ENCODE measurements around the gene MYO9B. TPM values are rescaled to one million over a fixed set of nuclear protein-coding genes. Genes with fewer than 3 reads are reported as not detected.
"Not testable (repeated sequence)": the region's sequence is repeated elsewhere in the genome, so short reads cannot be mapped to it uniquely, and the experiment has no call there.

The MYO9B gene
- total RNA-seq, 1 experiment from 2014 or later, result 63.4 TPM

DNA sequence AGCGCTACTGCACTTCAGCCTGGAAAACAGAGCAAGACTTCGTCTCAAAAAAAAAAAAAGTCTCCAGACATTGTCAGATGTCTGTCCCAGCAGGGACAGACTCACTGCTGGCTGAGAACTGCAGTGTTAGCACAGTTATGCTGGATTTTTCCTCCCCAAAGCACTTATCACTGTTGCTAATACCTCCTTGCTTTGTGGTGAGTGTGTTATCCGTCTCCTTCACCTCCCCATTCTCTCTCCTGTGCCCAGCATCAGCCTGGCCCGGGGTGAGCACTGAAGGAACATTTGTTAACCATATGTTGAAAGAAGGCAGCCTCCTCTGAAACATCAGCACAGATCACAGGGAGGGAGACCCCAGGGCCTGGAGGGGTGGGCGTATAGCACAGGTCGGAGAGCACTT is 11.3 kb downstream of the MYO9B start:
- no peak for DNase-seq (ENCODE audit: low spot score)

DNA sequence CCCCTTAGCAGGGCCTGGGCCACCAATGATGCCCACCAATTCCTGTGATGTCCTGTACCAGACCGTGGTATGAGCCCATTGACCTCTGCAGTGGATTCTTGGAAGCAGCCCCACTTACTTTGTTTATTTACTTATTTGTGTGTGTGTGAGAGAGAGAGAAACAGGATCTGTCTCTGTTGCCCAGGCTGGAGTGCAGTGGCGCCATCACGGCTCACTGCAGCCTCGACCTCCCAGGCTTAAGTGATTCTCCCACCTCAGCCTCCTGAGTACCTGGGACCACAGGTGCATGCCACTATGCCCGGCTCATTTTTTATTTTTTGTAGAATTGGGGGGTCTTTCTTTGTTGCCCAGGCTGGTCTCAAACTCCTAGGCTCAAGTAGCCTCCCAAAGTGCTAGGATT is 13.0 kb downstream of the MYO9B start:
- DNase-seq (ENCODE audit: low spot score), result no peak

DNA sequence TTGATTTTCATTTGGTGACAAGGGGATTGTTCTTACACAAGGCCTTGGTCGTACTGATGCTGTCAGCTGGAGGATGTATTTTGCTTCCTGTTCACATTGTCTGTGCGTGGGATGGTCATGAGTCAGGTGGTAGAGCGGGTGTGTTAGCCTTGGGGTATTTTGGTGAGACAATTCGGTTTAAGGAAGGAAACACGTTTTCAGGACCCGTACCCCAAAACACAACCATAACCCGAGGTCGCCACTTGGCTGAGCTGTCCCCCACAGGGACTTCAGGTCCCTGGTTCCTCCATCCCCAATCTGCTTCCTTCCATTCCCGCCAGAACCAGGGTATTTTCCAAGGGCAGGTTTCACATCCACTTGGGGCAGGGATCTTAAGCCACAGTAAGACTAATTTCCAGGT is 15.0 kb downstream of the MYO9B start:
- no peak for DNase-seq (ENCODE audit: low spot score)

DNA sequence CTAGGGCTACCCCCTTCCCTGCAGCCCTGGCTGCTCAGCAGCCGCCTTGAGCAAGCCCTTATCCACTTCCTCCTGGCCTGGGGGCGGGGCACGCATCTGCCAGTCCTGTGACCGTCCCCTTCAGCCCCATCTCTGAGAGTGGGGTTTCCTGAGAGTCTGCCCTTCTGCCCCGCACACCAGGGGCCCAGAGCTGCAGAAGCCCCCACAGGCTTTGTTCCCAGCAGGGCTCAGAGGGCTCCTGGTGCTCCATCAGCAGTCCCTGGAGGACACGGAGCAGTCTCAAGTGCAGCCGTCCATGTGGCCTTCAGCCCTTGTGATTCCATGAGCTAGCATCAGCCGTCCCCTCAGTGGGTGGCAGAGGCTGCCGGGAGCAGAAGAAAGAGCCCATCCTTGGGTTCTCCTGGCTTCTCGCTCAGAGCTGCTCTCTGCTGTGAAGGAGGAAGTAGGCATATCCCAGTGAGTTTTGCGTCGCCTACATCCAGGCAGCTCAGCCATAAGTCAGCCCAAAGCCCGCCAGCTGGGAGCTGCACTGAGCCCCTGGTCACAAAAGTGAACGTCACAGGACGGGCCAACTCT is 16.3 kb downstream of the MYO9B start:
- no peak for DNase-seq (ENCODE audit: low spot score)

DNA sequence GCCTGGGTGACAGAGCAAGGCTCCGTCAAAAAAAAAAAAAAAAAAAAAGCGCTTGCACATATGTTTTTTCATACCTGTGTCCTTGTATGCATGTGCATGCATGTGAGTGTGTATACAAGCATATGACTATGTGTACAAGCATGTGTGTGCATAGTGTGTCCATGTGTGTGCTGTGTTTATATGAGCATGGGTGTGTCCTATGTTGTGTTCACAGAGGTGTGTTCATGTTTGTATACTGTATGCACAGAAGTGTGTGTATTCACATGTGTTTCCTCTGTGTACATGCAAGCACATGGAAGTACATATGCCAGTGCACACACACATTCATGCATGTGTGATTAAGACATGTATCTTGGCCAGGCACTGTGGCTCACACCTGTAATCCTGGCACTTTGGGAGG is 17.1 kb downstream of the MYO9B start:
- no peak for DNase-seq (ENCODE audit: low spot score)

DNA sequence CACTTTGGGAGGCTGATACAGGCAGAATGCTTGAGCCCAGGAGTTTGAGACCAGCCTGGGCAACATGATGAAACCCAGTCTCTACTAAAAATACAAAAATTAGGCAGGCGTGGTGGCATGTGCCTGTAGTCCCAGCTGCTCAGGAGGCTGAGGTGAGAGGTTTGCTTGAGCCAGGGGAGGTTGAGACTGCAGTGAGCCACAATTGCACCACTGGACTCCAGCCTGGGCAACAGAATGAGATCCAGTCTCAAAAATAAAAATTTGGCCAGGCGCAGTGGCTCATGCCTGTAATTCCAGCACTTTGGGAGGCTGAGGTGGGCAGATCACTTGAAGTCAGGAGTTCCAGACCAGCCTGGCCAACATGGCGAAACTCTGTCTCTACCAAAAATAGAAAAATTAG is 19.1 kb downstream of the MYO9B start:
- not testable (repeated sequence) for DNase-seq (ENCODE audit: low spot score)

DNA sequence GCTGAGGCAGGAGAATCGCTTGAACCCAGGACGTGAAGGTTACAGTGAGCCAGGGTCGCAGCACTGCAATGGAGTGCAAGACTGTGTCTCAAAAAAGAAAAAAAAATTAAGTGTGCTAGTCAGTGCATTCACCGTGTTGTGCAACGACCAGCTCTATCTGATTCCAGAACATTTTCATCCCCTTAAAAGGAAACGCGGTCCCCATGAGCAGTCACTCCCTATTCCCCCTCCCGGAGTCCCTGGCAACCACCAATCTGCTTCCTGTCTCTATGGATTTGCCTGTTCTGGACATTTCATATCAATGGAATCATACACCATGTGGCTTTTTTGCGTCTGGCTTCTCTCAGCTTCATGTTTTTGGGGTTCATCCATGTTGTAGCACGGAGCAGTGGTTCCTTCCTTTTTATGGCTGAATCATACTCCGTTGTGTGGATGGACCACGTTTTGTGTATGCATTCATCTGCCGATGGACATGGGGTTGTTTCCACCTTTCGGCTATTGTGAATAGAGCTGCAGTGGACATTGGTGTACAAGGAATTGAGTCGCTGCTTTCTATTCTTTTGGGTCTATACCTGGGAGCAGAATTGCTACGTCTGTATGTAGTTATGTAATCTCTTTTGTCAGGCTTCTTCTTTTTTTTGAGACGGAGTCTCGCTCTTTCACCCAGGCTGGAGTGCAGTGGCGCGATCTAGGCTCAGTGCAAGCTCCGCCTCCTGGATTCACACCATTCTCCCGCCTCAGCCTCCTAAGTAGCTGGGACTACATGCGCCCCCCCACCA is 19.8 kb downstream of the MYO9B start:
- DNase-seq (ENCODE audit: low spot score), result no peak

DNA sequence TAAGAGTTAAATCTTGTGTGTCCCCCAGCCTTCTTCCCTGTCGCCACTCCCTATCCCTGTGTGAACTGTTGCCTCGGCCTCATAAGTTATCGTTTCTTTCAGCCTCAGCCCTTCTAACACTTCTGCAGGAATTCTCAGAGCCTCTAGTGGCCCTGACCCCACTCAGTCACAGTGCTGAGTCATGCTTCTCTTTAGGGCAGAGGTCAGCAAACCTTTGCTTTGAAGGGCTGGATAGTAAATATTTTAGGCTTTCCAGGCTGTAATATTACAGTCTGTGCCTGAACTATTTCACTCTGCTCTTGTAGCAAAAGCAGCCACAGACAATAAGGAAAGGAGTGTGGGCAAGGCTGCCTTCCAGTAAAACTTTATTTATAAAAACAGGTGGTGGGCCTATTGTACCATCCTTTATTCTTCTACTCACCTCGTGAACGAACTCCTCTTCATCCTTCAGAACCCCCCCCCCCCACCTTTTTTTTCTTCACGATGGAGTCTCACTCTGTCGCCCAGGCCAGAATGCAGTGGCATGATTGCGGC is 22.1 kb downstream of the MYO9B start:
- DNase-seq (ENCODE audit: low spot score), result peak; percentile 25

DNA sequence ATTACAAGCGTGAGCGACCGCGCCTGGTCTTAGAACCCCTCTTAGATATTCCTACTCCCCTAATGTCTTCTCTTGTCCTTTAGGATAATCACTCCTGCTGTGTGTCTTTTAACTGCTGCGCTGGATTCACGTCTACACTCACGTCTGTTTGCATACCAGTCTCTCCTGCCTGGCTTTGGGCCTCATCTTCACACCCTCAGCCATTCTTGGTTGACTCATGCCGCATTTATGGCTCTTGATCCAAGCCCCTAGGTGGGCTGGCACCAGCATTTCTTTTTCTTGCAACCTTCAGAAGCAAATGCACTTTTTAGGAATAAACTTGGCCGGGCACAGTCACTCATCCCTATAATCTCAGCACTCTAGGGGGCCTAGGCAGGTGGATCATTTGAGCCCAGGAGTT is 22.7 kb downstream of the MYO9B start:
- DNase-seq (ENCODE audit: low spot score), result no peak

DNA sequence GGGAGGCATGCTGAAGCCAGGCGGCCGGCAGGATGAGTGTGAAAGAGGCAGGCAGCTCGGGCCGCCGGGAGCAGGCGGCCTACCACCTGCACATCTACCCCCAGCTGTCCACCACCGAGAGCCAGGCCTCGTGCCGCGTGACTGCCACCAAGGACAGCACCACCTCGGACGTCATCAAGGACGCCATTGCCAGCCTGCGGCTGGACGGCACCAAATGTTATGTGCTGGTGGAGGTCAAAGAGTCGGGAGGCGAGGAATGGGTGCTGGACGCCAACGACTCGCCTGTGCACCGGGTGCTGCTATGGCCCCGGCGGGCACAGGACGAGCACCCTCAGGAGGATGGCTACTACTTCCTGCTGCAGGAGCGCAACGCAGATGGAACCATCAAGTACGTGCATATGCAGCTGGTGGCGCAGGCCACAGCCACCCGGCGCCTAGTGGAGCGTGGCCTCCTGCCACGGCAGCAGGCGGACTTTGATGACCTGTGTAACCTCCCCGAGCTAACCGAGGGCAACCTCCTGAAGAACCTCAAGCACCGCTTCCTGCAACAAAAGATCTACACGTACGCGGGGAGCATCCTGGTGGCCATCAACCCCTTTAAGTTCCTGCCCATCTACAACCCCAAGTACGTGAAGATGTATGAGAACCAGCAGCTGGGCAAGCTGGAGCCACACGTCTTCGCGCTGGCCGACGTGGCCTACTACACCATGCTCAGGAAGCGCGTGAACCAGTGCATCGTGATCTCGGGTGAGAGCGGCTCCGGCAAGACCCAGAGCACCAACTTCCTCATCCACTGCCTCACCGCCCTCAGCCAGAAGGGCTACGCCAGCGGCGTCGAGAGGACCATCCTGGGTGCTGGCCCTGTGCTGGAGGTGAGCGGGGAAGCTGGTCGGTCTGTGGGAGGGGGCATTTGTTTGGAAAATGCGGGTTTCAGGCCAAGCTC is 26.4 kb downstream of the MYO9B start:
- DNase-seq (ENCODE audit: low spot score), result no peak

DNA sequence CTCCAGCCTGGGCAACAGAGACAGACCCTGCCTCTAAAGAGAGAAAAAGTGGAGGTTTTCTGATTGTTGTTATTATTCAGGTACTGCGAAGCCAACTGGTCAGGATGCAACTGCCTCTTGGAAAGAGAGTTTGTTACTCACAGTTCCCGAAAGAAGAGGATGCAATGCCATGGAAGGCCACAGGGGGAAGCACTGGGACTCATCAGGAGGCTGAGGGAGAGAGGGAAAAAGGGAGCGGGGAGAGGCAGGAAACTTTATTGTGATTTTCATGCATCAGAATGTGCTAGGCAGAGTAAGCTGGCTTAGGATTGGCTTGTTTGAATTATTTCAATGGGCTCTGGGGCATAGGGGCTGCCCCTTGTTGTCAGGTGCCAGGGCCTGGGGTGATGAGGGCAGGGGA is 27.6 kb downstream of the MYO9B start:
- DNase-seq (ENCODE audit: low spot score), result peak; percentile 13

DNA sequence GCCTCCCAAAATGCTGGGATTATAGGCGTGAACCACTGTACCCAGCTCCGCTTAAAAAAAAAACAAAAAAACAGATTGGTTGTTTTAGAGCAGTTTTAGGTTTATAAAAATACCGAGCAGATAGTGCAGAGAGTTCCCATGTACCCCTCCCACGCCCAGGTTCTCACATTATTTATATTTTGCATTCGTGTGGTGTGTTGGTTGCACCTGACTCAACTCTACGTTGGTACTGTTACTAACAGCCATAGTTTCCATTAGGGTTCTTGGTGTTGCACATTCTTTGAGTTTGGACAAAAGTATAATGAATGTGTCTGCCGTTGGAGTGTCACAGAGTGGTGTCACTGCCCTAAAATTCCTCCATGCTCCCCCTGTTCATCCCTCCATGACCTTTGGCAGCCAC is 29.1 kb downstream of the MYO9B start:
- no peak for DNase-seq (ENCODE audit: low spot score)

DNA sequence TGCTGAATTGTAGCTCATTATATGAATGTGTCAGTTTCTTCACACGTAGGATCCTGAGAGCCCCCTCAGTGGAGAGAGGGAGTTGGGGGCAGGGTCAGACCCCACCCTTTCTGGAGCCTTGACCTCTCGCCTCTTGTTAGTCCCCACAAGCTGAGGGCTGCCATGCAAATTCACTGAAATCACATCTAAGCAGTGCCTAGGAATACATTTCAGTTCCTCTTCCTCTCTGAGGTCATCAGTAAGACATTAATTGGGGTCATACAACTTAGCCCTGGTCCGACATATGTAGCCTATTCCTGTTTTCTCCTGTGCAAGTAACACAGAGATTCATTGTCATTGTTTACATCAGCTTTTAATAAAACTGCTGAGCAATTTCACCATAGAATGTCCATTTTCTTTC is 30.0 kb downstream of the MYO9B start:
- no peak for DNase-seq (ENCODE audit: low spot score)

DNA sequence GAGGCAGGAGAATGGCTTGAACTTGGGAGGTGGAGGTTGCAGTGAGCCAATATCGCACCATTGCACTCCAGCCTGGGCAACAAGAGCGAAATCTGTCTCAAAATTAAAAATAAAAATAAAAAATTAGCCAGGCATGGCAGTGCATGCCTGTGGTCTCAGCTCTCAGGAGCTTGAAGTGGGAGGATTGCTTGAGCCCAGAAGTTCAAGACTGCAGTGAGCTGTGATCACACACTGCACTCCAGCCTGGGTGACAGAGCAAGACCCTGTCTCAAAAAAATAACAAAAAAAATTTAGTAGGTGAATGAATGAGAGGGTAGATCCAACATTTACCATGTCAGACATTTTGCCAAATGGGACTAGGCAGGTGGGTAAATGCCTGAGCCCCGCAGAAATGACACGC is 31.4 kb downstream of the MYO9B start:
- DNase-seq (ENCODE audit: low spot score), result not testable (repeated sequence)

DNA sequence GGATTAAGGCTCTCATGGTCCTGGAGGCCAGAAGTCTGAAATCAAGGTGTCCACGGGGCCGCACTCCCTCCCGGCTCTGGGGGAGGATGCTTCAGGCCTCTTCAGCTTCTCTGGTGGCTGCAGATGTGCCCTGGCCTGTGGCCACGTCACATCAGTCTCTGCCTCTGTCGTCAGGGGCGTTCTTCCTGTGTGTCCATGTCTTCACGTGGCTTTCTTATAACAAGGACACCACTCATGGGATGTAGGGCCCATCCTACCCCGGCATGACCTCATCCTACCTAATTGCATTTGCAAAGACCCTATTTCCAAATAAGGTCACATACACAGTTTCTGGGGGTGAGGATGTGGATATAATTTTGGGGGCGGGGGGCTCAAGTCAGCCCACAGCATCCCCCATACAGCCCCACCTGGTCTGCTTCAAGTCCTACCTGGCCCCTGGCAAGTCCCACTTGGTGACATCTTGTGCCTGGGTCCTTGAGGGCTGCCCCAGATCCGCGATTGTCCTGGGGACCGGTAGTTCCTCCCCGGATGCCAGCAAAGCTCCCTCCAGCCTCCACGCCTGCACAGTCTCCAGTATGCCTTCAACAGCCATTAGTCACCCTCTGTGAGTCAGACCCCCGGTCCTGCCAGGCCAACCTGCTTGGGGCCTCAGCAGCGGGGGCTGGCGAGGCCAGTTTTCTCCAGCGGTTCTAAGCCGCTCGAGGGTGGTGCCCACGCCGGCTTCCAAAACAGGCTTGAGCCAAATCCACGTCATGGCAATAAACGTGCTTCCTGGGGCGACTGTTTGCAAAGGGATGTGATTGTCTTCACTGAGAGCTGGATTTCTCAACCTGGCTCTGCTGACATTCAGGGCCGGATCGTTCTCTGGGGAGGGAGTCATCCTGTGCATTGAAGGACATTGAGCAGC is 32.2 kb downstream of the MYO9B start:
- DNase-seq (ENCODE audit: low spot score), result peak; percentile 81

DNA sequence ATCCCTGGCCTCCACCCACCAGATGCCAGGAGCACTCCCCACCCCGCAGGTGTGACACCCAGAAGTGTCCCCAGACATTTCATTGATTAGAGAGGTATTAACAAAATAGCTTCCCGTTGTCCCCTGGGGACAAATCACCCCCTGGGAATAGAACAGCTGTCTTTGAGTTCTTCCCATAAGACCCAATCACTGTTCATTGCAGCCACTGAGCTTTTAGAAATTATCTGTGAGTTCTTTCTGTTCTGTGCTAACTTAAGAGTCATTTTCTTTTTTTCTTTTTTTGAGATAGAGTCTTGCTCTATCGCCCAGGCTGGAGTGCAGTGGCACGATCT is 32.8 kb downstream of the MYO9B start:
- no peak for DNase-seq (ENCODE audit: low spot score)

DNA sequence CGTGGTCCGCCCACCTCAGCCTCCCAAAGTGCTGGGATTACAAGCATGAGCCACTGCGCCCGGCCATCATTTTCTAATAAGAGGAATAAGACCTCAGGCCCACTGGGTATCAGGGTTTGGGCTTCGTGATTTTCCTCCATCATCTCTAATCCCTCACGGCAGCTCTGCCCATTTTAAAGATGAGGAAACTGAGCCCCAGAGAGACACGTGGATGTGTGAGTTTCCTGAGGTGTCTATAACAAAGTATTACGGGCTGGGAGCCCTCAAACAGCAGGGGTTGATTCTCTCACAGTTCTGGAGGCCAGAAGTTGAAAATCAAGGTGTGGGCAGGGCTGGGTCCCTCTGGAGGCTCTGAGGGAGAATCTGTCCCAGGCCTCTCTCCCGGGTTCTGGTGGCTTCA is 33.7 kb downstream of the MYO9B start:
- no peak for DNase-seq (ENCODE audit: low spot score)

DNA sequence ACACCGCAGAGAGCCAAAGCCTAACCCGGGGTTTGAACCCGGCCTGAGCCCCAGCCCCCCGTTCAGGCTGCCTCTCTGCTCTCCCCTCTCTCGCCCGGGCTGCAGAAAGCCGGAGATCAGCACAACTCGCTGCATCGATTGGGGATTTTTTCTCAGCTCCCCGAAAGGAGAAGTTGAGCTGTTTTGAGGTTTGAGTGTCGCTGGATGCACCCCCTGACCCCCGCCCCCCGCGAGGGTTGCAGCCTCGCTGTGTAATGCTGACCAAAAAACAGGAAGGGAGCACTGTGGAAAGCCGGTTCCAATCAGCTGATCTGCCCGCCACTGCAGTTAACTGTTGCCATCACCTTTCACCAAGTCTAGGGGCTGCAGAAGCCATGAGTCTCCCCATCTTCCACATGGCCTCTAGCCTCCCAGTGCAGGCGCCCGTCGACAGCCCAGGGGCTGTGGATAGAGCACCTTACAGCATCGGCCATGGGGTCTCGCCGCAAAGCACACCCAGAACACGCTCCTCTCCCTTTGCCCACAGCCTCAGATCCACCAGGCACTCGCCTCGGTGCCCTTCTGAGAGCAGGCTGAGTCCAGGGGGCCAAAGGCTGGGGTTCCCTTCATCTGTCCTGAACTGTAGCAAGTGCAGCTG is 34.5 kb downstream of the MYO9B start:
- DNase-seq (ENCODE audit: low spot score), result no peak

DNA sequence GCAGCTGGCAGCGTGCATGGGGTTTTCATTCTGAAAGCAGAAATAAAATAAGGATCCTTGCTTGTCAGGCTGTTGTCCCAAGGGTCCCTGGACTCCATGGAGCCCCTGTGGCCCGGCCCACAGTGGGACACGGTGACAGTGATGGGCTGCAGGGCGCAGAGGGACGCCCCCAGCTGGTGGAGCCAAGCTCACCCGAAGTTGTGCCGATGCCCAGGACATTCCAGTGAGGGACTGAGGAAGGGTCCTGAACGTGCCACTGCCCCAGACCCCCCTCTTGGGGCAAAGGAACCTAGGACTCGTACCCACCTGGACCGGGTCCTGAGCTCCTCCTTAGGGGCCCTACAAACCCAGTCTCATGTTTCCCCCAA is 35.0 kb downstream of the MYO9B start:
- DNase-seq (ENCODE audit: low spot score), result no peak

DNA sequence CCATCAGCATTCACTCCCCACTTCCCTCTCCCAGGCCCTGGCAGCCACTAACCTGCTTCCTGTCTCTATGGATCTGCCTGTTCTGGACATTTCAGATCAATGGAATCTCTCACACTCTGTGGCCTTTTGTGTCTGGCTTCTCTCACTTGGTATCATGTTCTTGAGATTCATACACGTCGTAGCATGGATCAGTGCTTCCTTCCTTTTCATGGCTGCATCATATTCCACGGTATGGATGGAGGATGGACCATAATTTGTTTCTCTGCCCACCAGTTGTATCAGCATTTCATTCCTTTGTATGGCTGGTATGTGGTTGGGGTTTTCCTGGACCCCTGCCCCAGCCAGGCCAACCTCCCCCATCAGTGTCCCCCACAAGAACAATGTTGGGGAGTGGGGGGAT is 36.2 kb downstream of the MYO9B start:
- DNase-seq (ENCODE audit: low spot score), result no peak

DNA sequence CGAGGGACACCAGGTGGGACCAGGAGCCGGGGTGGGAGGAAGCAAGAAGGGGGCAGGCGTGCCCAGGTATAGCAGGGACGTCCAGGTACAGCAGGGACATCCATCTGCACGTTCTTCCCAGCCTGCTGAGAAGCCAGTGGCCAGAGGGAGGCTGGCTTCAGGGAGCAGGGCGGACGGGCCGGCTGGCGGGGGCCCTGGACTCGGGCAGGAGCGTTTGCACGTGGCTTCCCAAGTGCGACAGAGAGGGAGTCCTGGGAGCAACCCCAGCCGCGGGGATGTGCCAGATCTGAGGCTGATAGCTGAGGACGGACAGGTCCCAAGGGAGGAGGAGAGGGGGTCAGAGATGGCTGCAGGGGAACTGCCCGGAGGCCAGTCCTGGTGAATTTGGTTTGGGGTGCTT is 36.7 kb downstream of the MYO9B start:
- DNase-seq (ENCODE audit: low spot score), result no peak

Measured in HT-29 (cell line).